Activated T-cell treated with anti-CD3 and anti-CD28 coated beads for 24 hours (primary cell): ENCODE measurements around the gene RARA.

Experiments used
- DNase-seq: peaks from one replicate; pipeline ENCODE4 v3.0.0-alpha.2; 2020; ENCODE audit warnings: low read depth

Gene RARA

GRCh38 chr17:40309031-40309948, at the start of gene RARA:
Gene RARA (plus strand): TSS chr17:40309180. CDS start chr17:40331219, 22,039 bp downstream.
- no peak for DNase-seq

- no peak for DNase-seq
Observed at GRCh38 chr17:40259505-40259904, 49.5 kb upstream of the RARA start.

DNA sequence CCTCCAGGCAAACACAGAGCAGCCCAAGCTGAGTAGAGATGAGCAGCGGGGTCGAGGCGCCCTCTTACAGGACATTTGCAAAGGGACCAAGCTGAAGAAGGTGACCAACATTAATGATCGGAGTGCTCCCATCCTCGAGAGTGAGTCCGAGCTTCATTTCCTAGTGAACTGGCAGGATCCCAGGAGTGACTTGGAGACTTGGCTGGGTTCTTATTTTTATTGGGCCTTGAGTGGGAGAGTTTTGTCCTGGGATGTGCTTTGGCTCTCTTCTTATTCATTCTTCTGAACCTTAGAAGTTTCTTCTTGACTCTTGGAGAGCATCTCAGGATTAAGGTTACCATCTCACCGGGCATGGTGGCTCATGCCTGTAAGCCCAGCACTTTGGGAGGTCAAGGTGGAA, 48.5 kb upstream of the RARA start:
- no peak for DNase-seq

DNA sequence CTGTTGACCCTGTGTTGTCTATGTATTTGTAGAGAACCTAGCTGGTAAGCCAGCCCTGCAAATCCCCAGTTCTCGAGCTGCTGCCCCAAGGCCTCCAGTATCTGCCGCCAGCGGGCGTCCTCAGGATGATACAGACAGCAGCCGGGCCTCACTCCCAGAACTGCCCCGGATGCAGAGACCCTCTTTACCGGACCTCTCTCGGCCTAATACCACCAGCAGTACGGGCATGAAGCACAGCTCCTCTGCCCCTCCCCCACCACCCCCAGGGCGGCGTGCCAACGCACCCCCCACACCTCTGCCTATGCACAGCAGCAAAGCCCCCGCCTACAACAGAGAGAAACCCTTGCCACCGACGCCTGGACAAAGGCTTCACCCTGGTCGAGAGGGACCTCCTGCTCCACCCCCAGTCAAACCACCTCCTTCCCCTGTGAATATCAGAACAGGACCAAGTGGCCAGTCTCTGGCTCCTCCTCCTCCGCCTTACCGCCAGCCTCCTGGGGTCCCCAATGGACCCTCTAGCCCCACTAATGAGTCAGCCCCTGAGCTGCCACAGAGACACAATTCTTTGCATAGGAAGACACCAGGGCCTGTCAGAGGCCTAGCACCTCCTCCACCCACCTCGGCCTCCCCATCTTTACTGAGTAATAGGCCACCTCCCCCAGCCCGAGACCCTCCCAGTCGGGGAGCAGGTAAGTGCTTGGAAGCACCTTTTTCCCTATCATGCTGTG, 44.4 kb upstream of the RARA start:
- DNase-seq: no peak

- no peak for DNase-seq
Observed at GRCh38 chr17:40265337-40265736, 43.6 kb upstream of the RARA start.

GRCh38 chr17:40266882-40267281, 42.1 kb upstream of the RARA start:
- DNase-seq: no peak

DNA sequence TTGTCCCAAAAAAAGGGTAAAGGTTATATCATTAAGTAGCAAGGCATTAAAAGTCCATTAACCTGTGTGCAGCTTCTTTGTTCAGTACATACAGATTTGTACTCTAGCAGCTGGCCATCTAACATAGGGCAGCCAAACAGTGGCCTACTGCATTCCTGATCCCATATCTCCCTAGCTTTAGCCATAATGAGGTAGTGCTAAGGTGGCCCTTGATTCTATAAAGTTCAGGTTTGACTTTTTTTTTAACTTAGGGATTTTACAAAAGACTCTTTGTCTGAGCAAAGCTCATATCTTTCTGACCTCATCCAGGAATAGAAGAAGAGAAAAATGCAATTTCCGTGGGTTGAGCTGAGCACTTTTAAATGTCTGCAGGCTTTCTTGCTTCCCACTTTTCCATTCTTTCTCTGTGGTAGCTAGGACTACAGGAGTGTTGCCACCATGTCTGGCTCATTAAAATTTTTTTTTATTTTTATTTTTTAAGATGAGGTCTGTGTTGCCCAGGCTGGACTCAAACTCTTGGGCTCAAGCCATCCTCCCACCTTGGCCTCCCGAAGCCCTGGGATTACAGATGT, 40.8 kb upstream of the RARA start:
- DNase-seq: no peak

- DNase-seq: no peak
Observed at GRCh38 chr17:40278414-40278813, 30.6 kb upstream of the RARA start.

DNA sequence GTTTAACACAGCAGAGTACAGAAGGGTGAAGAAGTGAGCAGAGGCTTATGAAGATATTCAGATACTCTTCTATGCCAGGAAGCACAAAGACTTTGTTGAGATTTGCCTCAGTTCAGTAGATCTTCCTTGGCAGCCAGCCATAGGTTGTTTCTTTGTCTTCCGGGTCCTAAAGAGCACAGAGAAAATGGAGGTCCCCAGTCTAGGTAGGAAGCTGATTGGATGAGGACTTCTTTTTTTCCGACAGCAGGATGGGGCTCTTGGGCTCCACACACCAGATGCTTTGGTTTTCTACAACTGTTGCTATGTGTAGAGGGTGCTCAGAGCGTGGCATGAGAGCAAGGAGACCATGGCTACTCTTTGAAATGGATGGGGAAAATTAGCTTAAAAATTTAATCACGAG, 29.6 kb upstream of the RARA start:
- no peak for DNase-seq

GRCh38 chr17:40281663-40282062, 27.3 kb upstream of the RARA start:
- DNase-seq: no peak

DNA sequence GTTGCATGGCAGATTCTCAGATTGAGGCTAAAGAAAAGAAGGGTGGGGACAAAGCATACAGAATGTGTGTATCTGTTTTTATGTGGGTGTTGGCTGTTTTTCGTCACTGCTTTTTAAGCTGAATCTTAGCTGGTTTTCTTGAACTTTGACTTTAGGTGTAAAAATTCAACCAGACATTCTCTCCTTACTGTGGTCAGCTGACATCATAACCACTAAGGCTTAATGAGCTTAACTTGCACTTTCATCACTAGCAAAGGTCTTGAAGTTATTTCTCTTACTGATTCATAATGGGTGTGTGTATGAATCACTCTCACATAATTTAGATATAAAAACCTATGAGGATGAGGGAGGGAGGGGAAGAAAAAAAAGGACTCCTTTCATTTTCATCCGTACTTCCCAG, 25.3 kb upstream of the RARA start:
- no peak for DNase-seq

DNA sequence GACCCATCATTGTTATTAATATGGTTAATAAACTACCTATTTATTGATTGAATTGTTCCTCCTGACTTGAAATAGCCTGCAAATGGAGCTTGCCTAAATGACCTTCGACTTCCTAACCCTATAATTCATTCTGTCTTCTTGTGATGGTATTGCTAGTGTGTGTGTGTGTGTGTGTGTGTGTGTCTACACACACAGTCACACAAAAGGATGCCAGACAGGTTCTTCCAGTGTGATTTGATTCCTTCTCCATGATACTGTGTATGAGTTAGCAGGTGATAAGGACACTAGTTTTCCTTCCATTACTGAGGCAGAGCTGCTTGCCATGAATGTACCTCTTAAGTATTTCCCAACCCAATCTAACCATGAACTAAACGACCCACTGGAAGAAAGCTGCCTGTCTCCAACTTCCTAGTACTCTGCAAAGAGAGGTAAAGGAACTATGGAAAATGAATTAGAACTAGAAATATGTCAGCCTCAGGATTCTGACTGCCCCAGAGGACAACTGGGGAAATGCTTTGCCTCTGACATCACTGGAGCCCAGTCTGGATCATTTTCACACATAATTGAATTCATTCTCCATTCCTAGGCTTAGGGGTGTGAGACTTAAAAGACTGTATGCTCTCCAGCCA, 24.8 kb upstream of the RARA start:
- no peak for DNase-seq

DNA sequence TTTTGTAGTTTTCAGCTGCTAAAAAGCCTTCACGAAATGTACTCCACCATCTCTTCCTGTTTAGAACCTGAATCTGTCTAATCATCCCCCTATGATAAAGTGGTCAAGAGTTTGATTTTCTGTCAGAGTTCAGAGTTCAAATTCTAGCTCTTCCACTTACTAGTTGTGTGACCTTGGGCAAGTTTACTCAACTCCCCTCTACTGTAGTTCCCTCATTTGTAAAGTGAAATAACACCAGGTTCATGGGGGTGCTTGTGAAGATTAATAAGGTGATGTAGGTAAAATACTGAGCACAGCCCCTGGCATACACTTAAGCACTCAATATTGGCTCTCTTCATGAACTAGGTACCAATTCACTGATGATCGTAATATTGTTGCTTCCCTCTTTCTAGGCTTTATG, 22.5 kb upstream of the RARA start:
- no peak for DNase-seq

DNA sequence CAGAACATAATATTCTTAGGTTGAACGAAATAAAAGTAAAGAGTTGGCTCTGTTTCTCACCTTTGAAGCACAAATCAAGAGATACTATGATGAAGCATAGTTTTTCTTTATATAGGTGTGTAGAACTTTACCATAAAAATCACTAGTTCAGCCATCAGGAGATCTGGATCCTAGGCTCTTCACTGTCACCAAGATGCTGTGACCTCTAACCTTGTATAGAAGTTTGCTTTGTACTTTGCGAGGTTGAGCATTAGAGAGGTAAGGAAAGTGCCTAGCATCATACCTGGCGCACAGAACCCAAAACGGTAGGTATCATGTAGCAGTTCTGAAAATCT, 21.9 kb upstream of the RARA start:
- no peak for DNase-seq

- DNase-seq: peak; percentile 97
Observed at GRCh38 chr17:40287494-40288369, 21.2 kb upstream of the RARA start, which contains the start of gene CDC6. Gene CDC6 (plus strand): TSS chr17:40287879. CDS start chr17:40289421, 1,542 bp downstream.

DNA sequence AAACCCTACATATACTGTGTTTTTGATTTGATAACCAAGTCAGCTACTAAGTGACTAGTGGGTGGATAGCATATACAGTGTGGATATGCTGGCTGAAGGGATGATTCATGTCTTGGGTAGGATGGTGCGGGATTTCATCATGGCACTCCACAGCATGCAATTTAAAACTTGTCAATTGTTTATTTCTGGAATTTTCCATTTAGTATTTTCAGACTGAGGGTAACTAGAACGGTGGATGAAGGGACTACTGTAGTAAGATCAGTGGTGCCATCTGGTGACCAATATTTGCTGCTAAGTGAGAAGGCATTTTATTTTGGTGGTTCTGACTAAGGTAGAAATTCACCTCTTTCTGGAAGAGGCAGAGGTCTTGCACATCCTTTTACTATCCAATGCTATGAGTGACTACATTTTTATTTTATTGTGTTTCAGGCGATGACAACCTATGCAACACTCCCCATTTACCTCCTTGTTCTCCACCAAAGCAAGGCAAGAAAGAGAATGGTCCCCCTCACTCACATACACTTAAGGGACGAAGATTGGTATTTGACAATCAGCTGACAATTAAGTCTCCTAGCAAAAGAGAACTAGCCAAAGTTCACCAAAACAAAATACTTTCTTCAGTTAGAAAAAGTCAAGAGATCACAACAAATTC, 18.2 kb upstream of the RARA start:
- DNase-seq: no peak

GRCh38 chr17:40291281-40291664, 17.7 kb upstream of the RARA start:
- no peak for DNase-seq

- no peak for DNase-seq
Observed at GRCh38 chr17:40293363-40293762, 15.6 kb upstream of the RARA start.

DNA sequence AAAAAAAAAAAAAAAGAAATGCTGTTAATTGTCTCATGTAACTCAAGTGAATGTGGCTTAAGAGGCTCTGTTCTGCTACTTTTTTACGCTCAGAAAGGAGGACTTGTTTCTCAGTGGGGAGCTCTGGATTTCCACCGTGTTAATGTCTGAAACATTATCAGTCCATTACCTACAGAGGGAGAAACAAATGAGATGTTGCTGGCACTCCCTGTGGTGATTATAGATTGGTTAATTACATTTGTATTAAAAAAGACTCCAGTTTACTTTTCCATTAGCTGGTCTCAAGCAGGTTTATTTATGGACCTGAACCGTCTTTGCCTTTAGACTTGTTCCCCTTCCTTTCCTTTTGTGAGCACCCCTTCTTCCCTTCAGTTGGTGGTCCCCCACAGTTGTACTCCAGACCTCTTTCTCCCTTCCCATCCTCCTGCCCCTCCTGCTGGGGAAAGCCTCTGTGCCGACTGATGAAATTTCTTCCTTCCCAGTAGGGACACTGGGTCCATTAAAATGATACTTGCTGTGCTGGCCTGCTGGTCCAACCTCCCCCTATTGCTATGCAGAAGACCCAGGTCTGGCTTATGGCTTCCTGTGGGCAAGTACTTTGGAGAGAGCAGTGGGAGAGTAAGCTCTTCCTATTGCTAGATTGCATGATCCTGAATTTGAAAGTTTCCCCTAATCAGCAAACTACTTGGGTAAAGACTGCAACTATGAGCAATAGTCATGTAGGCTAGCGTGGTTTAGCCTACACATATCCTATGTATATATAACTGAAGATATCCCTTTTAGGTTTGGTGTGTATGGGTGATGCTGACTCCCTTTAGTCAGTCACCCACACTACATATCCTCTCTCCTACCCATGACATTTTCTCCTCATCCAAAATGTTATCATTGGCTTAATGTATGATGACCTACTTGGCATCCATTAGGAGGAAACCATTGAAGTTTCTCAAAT, 13.2 kb upstream of the RARA start:
- DNase-seq: no peak

- no peak for DNase-seq
Observed at GRCh38 chr17:40297511-40297910, 11.5 kb upstream of the RARA start.
